T follicular helper cell (primary cell): ENCODE measurements around the gene MYO9B.

ENCODE experiments used
- DNase-seq: peaks from one replicate; pipeline ENCODE4 v3.0.0-alpha.2; 2020; ENCODE audit warnings: low read depth

The MYO9B gene

DNA sequence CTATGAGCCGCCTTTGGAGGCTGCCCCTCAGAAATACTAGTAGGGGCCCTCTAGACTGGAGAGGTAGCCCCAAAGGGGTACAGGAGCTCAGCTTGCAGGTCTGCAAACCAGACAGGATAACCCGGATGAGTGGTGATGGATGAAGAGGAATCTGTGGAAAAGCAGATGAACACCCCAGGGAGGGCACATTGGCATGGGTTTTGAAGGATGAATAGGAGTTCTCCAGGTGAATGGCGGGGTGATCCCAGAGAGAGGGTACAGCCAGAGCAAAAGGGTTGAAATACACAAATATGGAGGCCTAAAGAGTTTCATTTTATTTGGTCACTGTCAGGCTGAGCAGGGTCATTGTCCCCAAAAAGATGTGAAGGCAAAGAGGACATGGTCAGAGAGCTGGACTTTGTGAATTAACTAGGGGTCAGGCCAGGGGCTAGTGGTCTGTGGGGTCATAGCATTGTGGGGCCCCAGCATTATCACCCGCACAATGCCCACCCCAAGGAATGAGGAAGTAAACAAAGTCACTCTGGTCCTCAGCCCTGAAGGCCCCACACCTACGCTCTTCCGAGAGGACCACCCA lies 165.3 kb downstream of the MYO9B start:
- no peak for DNase-seq

DNA sequence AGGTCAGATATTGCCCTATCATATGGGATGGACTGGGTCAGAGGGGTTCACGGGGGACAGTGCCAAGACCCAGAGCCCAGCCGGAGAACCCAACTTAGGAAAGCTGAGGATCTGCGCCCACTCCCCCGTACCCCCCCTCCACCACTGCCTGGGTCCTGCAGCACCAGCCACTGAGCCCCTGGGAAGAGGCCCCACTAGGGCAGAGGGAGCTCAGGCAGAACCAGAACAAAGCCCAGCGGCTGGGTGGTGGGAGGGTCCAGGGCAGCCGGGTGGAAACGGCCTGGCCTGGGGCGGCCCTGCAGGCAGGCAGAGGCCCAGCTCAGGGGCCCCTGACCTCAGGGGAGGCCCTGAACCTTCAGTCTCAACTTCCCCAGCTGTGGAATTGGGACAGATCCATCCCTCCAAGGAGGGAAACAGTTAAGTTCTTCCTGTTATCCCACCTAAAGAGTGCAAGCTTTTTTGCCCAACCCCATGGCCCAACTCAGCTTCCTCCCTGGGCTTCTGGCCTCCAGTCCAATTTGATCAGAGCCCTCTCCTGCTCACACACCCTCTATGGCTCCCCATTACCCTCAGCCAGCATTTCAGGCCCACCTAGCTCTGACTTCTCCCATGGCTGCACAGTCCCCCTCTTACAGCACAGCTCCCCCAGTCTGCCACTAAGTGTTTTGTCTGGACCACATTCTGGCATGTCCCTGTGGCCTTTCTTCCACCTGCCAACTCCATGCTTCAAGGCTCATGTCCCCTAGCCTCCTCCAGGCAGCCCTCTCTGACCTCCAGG lies 167.0 kb downstream of the MYO9B start:
- no peak for DNase-seq

DNA sequence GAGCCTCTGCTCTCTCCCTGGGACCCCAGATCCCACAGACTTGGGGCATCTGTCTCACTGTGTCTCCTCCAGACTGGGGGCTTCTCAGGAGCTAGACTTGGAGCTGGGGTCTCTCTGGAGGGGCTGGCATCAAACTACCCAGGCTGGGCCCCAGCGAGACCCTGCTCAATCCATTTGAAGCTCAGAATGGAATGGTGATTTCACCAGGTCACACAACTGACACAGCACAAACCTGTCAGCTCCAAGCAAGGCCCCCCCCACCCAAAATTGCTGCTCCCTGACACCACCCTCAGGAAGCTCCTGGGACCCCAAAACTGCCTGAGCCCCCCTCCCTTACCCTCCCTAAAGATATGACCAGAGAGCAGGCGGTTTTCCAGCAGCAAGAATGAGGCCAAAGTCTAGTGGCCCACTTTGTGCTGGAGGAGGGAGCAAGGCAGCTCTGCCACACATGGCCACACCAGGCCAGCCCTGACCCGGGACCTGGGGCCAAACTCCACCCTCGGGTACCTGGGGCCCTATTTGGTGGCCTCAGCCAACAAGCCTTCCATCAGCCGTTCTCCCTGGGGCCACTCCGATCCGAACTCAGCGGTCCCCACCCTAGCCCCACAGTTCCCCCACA lies 167.7 kb downstream of the MYO9B start:
- no peak for DNase-seq

DNA sequence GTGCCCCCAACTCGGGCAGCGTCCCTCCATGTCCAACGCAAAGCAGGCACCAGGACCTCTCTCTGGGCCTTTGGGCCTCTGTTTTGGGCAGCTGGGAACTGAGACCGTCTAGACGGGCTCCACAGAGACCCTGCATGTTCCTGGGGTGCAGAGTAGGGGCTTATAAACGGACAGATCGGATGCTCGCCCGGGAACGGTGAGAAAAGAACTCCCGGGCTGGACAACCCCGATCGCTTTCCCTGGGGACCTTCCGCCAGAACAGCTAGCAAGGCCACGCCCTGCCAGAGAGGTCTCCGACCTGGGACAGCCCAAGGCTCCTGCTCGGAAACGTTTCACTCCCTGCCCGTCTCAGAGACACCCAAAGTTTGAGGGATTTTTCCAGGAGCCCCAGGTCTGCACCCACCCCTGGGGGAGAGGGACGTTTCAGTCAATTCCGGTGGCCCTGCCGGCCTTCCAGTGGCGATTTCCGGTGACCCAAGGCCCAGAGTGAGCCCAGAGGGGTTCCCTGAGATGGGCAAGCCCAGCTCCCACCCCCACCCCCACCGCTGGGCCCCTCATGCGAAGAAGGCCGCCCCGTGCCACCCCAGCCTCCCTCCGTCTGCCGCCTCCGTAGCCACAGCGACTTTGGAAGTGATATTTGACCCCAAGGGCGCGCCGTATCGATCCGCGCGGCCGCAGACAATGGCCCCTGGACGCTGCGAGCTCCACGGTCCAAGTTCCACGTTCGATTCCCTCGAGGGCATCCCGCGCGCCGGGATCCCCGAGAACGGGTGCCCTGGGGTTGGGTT lies 168.4 kb downstream of the MYO9B start:
- no peak for DNase-seq

DNA sequence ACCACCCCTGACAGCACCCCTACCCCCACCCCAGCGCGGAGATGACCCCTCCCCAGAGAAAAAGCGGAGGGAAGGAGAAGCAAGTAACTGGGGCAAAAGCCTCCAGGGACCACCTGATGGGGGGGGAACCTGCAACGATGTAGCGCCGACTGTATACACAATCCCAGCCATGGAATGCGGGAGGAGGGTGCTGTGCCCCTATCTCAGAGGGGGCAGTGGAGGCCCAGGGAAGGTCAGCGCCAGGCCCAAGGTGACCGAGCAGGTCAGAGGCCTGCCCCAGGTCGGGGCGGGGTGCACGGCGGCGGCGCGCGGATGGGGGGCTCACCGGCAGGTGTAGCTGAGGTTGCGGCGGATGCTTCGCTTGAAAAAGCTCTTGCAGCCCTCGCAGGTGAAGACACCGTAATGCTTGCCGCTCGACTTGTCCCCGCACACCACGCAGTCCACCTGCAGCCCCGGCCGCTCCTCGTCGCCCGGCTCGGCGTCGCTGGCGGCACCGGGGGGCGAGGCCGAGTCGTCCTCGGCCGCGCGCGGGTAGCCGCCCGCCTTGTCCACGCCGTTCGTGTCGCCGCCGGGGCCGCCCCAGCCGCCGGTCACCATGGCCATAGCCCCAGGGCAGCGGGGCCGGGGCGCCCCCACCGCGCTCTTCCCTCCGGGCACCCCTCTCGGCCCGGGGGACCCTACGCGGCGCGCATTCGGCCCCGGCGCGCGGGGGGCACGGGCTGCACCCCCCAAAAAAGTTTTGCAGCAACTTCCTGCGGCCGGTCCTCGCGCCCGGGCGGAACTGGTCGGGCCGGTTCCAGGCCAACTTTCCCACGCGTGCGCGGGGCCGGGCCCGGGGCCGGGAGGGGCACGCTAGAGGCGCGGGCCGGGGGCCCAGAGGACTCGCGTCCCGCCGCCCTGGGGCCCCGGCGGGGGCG lies 169.3 kb downstream of the MYO9B start:
- no peak for DNase-seq

DNA sequence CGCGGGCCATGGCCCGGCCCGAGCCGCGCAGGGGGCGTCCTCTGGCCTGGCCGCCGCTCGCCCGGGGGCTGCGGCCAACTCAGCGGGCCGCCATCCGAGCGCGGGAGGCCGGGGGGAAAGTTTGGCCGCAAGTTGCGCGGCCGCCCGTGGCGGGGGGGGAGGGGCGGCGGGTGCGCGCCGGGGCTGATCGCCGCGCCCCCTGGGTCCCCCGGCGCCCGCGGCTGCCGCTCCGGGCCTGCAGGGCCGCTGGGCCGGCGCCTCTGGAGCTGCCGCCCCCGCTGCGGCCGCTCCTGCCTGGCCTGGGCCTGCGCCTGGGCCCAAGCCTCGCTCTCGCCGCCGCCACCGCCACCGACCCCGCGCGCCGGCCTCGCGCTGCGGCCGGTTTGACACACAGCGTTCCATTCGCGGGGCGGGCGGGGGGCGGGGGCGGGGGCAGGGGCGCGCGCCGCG lies 170.0 kb downstream of the MYO9B start, which contains the start of gene NR2F6:
Gene NR2F6, minus strand, starts transcription at position 385 of the 450 bp plus-strand sequence. CDS start 699 bp downstream, outside the sequence.
- no peak for DNase-seq

DNA sequence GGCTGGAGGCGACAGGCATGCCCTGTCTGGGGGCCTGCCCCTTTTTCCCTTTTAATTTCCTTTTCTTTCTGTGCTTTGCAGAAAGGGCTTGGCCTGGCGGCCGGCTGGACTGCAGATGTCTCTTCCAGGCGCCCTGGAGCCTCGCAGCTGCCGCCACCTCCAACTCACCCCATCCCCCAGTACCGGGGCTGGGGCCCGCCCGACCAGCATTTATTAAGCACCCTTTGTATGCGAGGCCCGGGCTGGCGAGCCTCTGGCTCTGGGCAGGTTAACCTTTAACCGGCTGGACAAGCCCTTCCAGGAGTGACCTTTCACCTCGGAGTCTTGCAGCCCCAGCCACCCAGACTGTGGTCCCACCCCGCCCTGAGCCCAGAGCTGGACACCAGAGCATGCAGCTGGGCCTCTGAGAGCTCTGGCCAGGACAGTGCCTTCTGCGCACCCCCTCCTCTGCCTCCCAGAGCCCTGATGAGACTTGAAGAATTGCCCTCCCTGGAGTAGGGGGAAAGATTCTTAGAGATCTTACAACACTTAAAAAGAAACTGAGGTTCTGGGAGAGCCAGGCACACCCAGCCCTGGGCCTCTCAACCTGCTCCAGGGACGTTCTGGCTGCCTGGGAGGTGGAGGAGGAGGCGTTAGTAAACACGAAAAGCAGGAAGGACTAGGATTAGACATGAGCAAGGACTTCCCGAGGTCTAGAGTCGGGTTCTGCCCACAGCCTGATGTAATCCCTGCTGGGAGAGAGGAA lies 171.3 kb downstream of the MYO9B start:
- no peak for DNase-seq

DNA sequence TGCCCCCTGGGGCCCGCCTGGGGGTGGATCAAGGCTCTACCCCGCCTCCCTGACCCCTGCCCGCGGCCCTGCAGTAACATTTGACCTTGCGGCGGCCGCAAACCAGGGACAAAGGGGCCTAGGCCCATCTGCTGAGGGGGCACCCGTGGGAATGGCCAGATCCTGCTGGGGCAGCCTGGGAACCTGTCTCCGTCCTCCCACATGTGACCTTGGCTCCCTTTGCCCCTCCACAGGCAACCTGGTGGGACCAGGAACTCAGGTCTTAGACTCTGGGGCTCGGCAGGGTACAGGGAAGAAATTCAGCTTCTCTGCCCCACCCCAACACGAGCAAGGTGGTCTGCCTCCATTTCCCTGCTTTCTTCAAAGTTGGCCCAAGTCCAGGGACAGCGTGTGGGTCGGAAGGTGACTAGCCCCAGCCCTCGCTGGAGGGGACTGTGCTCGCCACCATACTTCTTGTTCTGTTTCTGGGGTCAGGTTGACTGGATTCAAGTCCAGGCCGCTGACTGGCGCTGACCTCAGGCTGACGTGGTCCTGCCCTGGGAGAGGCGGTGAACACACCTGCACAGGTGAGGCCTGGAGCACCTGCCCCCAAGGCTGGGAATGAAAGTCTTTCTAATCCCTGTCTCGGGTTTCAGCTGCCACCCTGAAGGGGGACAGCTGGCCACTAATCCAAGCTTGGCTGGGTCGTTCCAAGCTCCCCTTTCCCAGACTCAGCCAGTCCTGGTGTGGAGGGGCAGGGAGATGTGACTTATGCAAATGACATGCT lies 172.6 kb downstream of the MYO9B start:
- DNase-seq, result no peak

DNA sequence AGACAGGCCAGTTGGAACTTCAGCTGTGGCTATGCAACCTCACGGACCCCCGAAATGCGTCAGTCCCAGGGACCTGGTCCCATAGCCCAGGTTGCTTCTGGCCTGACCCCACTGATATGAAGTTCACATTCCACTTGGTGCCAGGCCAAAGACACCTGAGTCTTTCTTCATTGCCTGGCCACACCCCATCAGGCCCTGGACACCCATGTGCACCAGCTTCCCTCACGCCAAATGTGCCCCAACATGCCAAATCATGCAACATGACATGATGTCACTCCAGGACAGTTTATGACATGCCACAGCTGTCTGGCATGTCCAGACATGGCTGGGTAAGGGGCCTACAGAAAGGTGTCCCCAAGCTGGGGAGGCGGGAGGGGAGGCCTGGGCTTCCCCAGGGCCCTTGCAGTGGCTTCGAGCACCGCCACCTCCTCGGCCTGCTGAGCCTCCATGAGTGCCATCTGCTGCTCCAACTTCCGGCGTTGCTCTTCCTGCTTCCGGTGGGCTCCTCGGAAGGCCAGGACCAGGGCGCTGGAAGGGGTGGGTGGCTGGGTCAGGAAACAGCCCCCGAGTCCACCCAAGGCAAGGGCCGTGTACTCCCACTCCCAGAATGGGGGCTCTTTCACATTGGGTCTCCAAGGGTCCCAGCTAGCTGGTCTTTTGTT lies 174.4 kb downstream of the MYO9B start:
- no peak for DNase-seq

DNA sequence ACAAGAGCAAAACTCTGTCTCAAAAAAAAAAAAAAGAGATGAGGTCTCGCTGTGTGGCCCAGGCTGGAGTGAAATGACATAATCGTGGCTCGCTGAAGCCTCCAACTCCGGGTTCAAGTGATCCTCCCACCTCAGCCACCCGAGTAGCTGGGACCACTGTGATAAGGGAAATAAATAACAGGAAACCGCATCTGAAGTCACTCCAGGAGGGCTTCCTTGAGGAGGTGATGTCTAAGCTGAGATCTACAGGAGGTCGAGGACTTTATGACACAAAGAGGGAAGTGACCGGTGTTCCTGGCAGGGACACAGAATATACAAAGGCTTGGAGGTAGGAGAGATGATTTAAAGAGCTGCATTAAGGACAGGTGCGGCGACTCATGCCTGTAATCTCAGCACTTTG lies 179.1 kb downstream of the MYO9B start:
- DNase-seq, result no peak

DNA sequence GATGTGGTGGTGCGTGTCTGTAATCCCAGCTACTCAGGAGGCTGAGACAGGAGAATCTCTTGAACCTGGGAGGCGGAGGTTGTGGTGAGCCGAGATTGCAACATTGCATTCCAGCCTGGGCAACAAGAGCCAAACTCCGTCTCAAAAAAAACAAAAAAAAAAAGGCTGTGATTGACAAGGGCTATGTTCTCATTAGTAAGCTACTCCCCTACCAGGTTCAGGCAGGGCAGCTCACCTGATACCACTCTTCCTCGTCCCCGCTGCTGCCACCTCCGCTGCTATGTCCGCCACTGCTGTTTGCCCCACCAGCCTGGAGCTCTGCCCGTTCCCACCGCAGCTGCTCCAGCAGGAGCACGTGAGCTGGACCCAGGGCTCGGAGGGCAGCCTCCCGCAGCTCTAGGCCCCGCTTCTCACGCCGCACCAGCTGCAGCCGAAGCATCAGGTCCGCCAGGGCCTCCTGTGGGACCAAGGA lies 179.6 kb downstream of the MYO9B start:
- DNase-seq, result no peak

DNA sequence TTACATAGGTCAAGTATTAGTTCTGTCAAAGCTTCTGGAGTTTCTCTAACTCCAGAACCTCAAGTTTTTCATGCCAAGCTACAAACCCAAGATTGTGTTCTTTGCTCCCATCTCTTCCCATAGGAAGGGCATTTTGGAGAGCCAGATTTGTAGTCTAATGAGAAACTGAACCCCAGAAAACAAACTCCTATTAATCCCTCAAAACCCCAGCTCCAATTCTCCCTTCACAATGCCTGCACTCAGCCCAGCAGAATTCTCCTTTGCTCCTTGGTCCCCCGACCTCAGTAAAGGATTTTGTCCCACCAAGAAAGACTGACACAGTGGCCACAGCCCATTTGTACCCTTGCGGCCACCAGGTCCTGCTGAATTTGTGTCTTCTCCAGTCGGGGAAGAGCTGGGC lies 180.6 kb downstream of the MYO9B start:
- no peak for DNase-seq

DNA sequence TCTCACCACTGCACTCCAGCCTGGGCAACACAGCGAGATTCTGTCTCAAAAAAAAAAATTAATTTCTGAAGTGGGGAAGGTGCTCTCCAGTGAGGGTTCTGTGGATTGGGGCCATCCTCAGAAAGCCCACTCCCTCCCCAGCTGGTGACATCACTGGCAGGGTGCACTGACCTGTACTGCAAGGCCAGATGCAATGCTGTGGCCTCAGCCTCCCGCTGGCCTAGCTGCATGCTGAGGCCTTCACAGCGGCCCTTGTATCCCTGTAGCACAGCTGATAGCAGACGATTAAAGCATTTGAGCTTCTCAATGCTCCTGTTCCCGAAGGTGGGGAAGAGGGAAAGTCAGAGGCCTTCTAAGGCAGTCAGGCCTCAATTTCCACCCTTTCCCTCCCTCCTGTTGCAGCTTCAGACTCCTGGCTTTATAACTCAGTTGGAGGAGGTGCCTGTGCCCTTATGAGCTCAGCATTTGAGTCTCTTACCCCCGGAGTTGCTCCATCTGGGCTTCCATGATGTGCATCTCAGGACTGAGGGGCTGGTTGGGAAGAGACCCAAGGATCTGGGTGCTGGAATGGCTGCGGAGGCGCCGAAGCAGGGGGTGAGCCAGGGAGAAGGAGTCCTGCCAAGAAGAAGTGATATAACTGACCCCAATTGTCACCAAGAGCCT lies 183.7 kb downstream of the MYO9B start:
- no peak for DNase-seq

DNA sequence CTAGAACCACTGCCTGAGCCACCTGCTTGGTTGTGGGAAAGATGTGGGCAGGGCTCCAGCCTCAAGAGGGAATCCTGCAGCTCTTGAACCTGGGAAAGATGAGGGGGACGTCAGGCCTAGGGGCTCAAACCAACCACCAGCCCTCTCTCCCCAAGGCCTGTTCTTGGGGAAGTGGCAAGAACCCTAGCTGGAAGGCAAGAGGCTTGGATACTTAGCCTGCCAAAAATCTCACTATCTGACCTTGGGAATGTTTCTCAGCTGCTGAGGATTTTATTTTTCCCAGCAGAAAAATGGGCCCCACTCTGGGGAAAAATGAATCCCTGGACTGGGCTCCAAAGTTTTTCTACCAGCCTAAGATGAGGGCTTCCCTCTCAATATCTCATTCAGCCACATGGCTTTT lies 184.4 kb downstream of the MYO9B start:
- no peak for DNase-seq

DNA sequence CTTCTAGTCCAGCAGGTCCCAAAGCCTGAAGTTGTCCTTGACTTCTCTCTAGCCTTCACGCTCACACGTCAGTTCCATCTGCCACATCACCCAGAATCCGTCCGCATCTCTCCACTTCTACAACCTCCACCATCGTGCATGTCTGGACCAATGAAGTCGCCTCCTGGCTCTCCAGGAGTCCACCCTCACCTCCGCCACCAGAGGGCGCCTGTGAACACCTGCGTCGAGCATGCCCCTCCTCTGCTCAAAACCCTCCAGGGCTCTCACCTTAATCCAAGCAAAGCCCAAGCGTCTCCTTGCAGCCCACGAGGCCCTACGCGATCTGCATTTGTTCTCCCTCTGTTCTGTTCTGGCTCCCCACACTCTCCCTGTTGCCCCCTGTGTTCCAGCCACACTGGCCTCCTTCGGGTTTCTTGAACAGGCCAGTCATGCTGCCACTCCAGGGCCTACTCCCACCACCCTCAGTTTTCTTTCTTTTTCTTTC lies 185.3 kb downstream of the MYO9B start:
- peak; percentile 84 for DNase-seq

DNA sequence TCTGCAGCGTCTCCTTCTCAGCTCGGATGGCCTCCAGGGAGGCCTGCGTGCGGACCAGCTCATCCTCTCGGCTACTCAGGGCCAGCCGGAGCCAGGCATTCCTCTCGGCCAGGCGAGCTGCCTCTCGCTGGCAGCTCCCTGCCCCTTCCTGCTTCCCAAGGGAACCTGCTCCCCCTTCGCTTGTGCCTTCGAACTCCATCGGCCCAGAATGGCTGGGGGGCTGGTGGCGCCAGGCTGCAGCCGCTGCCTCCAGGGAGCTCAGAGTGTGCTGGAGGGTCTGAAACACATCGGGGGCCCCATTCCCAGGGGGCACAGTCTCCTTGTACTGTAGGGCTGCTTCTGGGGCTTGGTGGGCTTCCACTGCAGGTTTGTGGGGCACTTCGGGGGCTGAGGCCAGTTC lies 187.0 kb downstream of the MYO9B start:
- DNase-seq, result no peak
